ENCODE measurements around the gene LGI2.

Gene LGI2

DNA sequence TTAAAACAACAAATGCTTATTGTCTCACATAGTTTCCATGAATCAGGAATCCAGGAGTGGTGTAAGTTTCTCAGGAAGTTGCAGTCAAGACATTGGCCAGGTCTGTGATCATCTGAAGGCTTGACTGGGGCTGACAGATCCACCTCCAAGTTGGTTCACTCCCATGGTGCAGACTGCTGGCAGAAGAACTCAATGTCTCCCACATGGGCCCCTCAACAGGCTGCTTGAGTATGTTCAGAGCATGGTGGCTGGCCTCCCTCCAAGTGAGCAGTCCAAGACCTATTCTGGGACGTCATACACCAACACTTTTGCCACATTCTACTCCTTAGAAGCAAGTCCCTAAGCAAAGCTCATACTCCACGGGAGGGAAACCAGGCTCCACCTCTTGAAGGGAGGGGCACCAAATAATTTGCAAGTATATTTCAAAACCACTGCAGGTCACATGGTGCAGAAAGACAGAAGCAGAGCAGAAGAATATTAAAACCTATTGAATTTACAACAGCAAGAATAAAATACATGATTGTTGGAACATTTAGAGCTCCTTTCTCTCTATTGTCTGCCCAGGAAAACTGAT lies 35.3 kb downstream of the LGI2 start:
- DNase-seq (ENCODE audit: low spot score): no peak

DNA sequence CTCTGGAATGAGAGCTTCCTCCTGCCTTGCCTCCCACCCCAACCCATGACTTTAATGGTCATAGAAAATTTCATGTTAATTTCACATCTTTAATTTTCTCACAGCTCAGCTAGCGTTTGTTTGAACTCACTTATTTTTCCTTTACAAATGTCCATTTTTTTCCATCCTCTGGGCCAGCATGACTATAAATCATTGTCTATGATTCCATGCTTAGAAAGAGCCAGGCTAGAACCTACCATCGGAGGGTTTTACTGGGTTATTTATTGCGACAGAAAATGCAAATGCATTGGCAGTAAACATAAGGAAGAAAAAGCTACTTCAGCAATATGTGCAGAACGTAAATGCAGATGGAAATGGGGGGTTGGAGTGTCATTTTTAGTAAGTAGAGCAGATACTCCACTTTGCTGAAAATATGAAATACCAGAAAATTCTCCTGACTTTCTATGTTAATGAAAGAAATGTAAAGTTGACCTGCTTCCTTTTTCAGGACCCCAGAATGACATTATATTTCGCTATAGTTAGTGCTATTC lies 37.1 kb downstream of the LGI2 start:
- no peak for DNase-seq (ENCODE audit: low spot score)

- no peak for DNase-seq (ENCODE audit: low spot score)
Observed at GRCh38 chr4:24992968-24993367, 37.8 kb downstream of the LGI2 start.

GRCh38 chr4:24991015-24991414 lies 39.7 kb downstream of the LGI2 start:
- no peak for DNase-seq (ENCODE audit: low spot score)

GRCh38 chr4:24989327-24989726 lies 41.4 kb downstream of the LGI2 start:
- DNase-seq (ENCODE audit: low spot score): no peak

DNA sequence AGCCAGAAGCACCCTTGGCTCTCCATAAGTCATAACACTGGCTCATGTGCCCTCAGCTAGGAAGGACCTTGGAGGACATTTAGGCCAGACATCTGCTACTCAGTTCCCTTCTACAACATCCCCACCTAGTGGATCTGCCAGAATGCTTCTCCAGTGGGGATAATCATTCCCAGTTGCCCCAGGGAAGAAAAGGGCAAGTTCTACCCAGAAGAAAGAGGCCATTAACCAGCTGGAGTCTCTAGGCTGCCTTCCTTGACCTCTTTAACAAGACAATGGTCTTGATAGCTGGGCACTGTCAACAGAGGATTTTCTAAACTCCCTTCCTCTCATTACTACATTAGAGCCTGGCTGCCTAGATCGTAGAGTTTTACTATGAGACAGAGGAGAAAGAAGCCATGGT lies 42.0 kb downstream of the LGI2 start:
- peak; percentile 68 for DNase-seq (ENCODE audit: low spot score)

GRCh38 chr4:24984602-24985532 lies 45.9 kb downstream of the LGI2 start:
- no peak for DNase-seq (ENCODE audit: low spot score)

- no peak for DNase-seq (ENCODE audit: low spot score)
Observed at GRCh38 chr4:24980740-24981139, 50.0 kb downstream of the LGI2 start.

GRCh38 chr4:24980064-24980690 lies 50.6 kb downstream of the LGI2 start:
- peak; percentile 24 for DNase-seq (ENCODE audit: low spot score)

GRCh38 chr4:24979554-24979953 lies 51.2 kb downstream of the LGI2 start:
- no peak for DNase-seq (ENCODE audit: low spot score)

DNA sequence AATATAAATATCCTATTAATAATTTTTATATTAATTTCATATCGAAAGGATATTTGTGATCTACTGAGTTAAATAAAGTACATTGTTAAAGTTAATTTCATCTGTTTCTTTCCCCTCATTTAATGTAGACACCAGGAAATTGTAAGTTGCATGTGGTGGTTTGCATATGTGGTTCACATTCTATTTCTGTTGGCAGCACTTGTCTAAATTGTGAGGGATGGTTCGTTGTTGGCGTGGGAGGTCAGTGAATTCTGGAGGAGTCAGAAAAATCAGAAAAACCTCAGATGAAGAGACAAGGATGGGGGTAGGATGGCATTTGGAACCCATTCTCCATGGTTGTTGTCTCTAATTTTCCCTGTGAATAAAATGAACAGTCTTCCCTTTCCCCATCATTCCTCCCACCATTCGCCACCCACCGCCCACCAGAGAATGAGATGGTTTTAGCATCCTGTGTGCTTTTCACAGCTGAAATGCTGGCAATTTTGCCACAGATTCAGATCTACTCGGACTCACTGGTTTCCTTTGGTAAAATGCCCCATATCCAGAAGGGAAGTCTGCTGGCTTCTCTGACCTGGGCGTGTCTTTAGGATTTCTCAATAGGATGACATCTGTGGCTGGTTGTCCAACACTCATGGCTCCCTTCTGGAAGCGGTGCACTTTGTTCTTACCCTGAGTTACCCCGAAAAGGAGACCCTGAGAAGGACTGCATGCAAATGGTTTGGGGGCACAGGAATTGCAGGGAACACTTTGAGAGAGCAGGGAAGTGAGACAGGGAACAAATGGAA lies 52.3 kb downstream of the LGI2 start:
- no peak for DNase-seq (ENCODE audit: low spot score)

DNA sequence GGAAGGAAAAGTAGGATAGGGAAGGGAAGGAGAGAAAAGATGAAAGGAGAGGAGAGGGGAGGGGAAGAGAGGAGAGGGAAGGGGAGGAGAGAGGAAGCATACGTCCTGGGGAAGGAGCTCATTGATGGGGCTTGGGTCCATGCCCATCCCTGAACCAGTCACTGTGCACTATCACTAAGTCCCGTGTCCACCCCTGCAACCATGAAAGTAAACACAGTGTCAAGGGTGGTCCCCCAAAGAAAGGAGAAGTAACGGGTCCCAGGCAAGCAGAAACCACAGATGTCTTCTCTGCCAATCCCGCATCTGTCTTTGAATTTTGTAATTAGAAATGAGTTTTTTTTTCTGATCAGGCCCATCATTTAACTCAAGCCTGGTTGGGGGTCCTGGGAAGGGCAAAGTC lies 55.2 kb downstream of the LGI2 start:
- no peak for DNase-seq (ENCODE audit: low spot score)

DNA sequence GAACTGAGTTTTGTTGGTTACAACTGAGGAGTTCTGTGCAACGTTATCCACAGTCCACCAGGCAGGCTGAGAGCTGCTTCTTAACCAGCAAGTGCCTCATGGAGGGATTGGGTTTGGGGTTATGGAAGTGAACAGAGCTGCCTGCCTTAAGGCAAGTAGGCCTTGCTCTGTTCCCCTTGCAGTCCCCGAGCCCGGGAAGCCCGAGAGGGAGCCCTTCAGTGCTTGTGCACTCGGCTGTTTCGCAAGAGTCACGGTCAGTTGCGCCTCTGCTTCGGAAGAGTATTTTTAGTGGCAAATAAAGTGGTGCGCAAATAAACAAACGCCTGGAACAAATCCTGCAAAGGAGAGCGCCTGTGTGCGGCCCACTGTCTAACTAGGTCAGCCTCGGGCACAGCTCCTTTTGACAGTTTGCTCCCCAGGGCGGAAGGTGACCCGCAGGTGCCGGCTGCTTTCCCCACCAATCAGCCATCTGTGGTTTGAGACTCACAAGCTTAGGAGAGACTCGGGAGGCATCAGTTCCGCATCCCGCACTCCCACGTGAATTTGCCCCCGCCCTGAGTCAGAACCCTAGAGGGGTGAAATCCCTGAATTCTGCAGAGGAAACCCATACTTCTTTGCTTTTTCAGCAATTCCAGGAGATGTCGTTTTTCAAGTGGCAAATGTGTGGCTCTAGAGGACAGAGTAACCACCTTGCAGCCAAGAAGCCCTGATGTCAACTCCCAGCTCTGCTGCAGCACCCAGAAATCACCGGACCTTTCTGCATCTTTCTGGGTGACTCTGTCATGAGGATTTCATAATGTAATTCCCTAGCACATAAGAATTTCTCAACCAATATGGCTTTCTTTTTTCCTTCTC lies 56.8 kb downstream of the LGI2 start:
- no peak for DNase-seq (ENCODE audit: low spot score)

GRCh38 chr4:24973404-24973746 lies 57.4 kb downstream of the LGI2 start:
- DNase-seq (ENCODE audit: low spot score): peak; percentile 23

DNA sequence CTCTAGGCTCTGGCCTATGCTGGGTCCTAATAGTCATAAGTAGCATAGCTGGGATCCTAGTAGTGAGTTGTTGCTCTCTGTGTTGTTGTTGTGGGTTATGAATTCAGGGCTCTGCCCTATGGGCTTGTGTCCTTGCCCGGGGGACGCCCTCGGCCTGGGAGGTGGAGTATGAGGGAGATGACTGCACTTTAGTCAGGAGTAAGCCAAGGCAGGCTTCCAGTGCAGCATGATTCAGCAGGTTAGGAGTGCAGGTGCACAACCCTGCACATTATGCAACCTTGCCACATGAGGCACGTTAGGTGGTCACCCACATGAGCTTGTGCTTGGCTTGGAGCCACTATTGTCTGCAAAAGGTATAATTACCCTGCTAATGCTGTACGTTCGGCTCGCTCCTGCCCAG lies 59.6 kb downstream of the LGI2 start:
- no peak for DNase-seq (ENCODE audit: low spot score)

GRCh38 chr4:24970635-24971034 lies 60.1 kb downstream of the LGI2 start:
- DNase-seq (ENCODE audit: low spot score): no peak

DNA sequence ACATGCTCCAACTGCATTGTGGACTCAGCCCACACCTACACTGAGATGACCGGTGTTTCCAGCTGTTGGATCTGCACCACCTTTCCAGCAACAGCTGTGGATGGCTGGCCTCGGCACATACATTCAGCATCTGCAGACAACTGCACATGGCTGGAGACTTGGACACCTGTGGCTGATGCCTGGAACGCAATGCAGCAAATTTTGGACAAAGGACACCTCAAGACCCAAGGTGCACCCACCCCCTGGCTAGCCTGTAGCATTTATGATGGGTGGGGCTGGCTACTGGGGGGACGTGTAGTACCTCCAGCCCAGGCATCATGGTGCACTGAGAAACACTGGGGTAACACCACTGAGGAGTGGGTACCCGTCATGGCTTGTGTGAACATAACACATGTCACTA lies 60.6 kb downstream of the LGI2 start:
- DNase-seq (ENCODE audit: low spot score): no peak

GRCh38 chr4:24969486-24969885 lies 61.3 kb downstream of the LGI2 start:
- no peak for DNase-seq (ENCODE audit: low spot score)

DNA sequence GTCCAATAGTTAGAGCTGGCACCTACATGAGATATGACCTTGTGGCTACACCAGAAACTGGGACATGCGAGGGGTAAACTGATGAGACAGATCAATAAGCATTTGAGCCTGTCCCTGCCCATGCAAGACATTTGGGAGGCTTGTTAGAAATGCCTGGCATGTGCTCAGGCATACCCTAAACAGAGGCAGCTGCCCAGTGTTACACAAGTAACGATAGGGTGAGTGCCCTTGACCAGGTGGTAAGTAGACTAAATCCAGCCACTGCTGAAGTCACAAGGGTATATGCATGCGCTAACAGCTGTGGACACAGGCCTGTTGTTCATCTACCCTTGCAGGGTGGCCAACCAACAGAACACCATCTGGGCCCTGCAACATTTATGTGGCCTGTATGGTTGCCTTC lies 61.8 kb downstream of the LGI2 start:
- no peak for DNase-seq (ENCODE audit: low spot score)

- DNase-seq (ENCODE audit: low spot score): no peak
Observed at GRCh38 chr4:24968278-24968677, 62.5 kb downstream of the LGI2 start.

DNA sequence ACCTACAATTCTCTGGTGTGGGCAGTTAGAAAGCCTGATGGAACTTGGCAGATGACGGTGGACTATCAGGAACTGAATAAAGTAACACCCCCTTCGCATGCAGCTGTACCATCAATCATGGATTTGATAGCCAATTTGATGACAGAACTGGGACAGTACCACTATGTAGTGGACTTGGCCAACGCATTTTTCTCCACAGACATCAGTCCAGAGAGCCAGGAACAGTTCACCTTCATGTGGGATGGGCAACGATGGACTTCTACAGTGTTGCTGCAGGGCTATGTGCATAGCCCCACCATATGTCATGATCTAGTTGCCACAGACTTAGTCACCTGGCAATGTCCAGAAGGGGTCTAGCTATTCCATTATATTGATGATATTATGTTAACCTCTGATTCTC lies 63.4 kb downstream of the LGI2 start:
- DNase-seq (ENCODE audit: low spot score): no peak
